DMS 273 (cell line): ENCODE measurements around the gene LRRC26.
"Not testable (repeated sequence)": the region's sequence is repeated elsewhere in the genome, so short reads cannot be mapped to it uniquely, and the experiment has no call there.

Experiments used
- DNase-seq: peaks from one replicate; lab custom pipeline; 2025; ENCODE audit not compliant: unreplicated experiment; lab: John Stamatoyannopoulos, UW

Gene LRRC26

DNA sequence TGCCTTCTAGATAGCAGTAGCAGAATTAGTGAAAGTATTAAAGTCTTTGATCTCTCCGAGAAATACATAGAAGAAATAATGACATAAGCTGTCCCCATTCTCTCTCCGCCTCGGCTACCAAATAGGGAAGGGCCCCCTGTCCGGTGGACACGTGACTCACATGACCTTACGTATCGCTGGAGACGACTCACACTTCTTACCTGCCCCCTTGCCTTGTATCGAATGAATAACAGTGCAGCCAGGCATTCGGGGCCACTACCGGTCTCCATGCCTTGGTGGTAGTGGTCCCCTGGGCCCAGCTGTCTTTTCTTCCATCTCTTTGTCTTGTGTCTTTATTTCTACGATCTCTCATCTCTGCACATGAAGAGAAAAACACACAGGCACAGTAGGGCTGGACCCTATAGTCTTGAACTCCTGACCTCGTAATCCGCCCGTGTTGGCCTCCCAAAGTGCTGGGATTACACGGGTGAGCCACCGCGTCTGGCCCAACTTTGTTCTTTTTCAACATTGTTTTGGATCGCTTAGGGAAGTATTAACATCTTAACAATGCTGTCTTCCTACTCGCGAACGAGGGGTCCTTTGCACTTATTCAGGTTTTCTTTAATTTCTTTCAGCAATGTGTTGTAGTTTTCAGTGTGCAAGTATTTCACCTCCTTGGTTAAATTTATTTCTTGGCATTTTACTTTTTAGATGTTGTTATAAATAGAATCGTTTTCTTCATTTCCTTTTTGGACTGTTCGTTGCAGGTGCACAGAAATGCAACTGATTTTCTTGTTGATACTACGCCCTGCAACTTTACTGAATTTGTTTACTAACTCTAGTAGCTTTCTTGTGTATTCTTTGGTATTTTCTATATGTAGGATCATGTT lies 47.7 kb downstream of the LRRC26 start:
- DNase-seq: not testable (repeated sequence)
